ENCODE results near the gene SEZ6. TPM values are rescaled to one million over a fixed set of nuclear protein-coding genes. Genes with fewer than 3 reads are reported as not detected.

The SEZ6 gene
- total and polyA plus RNA-seq, 10 donors: 0.88 TPM; not detected in 9

DNA sequence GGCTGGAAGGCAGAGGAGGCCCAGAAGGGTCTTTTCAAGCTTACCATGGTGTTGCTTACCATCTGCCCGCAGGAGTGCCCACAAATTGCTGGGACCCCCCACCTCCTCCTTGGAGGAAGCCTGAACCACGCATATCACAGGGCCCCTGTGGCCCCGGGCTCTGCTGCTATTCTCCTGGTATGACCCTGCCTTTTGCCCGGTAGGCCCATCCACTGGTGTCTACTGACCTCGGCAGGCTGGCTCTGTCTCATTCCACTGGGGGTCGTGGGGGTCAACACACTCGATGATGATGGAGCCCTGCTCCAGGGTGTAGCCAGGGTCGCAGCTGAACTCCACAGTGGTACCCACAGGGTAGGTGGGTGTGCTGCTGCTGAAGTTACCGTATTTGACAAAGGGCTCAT is 46.4 kb downstream of the SEZ6 start:
- no peak for TF ChIP-seq POLR2A (IDR thresholded peaks at IDR 0.05)
- no peak for TF ChIP-seq POLR2AphosphoS5 (IDR thresholded peaks at IDR 0.05)
- TF ChIP-seq, protein P1, sequence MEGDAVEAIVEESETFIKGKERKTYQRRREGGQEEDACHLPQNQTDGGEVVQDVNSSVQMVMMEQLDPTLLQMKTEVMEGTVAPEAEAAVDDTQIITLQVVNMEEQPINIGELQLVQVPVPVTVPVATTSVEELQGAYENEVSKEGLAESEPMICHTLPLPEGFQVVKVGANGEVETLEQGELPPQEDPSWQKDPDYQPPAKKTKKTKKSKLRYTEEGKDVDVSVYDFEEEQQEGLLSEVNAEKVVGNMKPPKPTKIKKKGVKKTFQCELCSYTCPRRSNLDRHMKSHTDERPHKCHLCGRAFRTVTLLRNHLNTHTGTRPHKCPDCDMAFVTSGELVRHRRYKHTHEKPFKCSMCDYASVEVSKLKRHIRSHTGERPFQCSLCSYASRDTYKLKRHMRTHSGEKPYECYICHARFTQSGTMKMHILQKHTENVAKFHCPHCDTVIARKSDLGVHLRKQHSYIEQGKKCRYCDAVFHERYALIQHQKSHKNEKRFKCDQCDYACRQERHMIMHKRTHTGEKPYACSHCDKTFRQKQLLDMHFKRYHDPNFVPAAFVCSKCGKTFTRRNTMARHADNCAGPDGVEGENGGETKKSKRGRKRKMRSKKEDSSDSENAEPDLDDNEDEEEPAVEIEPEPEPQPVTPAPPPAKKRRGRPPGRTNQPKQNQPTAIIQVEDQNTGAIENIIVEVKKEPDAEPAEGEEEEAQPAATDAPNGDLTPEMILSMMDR (IDR thresholded peaks at IDR 0.05 in 8 of 11, conservative IDR thresholded peaks at IDR 0.05 in 3 of 11): no peak
- WGBS, 5 donors: 80 to 95% (median 89%) methylated on average over 4 to 9 of the region's 9 CpGs; no CpG with 5 or more reads in 1 of the 5 donors
- peak; percentile 59 for DNase-seq
- Histone ChIP-seq H3K27me3 (replicated peaks in 1 of 7) (peaks cover 0 to 31% (median 6%) of the 10 kb centered on the region in 7 donors), H3K9me3 (no peaks in the 10 kb centered on the region), H3K4me1 (no peaks in the 10 kb centered on the region), H3K4me3 (no peak overlapping the region), H3K27ac (no peak overlapping the region), H3K36me3 (no peaks in the 10 kb centered on the region)
- intact Hi-C loops (cut with DNase I; ENCODE audit: low total_unique reads): no loop called here

DNA sequence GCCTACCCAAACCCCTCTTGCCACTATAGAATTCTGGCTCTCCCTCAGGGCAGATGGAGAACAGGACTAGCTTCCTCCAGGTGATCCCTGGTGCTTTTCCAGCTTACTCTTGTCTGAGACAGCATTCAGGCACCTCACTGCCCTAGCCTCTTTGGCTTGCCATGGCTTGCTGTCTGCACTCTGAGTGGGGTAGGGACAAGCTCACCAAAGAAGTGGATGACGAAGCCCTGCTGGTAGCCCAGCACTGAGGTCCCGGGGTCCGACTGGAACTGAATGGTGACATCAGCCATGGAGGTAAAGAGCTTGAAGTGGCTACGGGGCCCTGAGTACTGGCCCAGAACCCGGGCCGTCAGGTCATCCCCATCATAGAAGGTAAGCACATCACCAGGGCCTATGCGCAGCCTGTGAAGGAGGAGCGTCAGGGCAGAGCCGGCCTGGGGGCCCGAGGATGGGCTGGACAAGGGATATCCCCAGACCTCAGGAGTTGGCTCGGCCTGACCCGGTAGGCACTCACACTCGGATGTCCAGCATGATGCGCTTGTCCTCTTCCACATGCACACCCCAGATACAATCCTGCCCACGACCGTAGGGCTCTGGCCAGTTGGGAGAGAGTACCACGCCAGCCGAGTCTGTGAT is 46.9 kb downstream of the SEZ6 start:
- no peak overlapping the region for H3K27ac ChIP-seq
- 90 to 97% (median 93%) methylated on average over 12 to 18 of the region's 18 CpGs for WGBS, 5 donors
- TF ChIP-seq POLR2A (IDR thresholded peaks at IDR 0.05) (no peak), POLR2AphosphoS5 (IDR thresholded peaks at IDR 0.05) (no peak)
- TF ChIP-seq, protein P1 (IDR thresholded peaks at IDR 0.05 in 8 of 11, conservative IDR thresholded peaks at IDR 0.05 in 3 of 11): no peak
- H3K4me1 ChIP-seq: peaks cover 0 to 2% (median 0%) of the 10 kb centered on the region in 6 donors
- no peaks in the 10 kb centered on the region for H3K9me3 ChIP-seq
- no peak overlapping the region for H3K4me3 ChIP-seq
- DNase-seq: no peak
- intact Hi-C loops (cut with DNase I; ENCODE audit: low total_unique reads): no loop called here
- H3K36me3 ChIP-seq: no peaks in the 10 kb centered on the region
- H3K27me3 ChIP-seq (replicated peaks in 1 of 7): peaks cover 0 to 25% (median 2%) of the 10 kb centered on the region in 7 donors

DNA sequence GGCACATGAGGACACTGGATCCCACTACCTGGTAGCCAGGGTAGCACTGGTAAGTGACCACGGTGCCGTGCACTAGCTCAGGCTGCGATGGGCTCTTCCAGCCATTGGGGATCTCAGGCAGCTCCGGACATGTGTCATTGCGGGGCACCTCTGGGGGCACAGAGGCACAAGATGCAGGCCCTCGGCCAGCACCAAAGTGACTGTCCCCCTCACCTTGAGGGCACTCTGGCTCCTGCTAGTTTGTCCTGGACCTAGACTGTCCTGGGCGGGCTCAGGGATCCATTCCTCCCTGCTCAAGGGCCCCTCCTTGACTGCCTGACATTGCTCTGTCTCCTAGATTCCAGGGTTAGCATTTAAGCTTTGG is 47.9 kb downstream of the SEZ6 start:
- Histone ChIP-seq H3K36me3 (no peaks in the 10 kb centered on the region), H3K27me3 (replicated peaks in 1 of 7) (peaks cover 0 to 16% (median 0%) of the 10 kb centered on the region in 7 donors), H3K27ac (no peak overlapping the region), H3K4me1 (peaks cover 5 to 11% (median 6%) of the 10 kb centered on the region in 6 donors), H3K9me3 (no peaks in the 10 kb centered on the region), H3K4me3 (no peak overlapping the region)
- intact Hi-C loops (cut with DNase I; ENCODE audit: low total_unique reads): no loop called here
- TF ChIP-seq POLR2AphosphoS5 (IDR thresholded peaks at IDR 0.05): no peak
- no peak for TF ChIP-seq POLR2A (IDR thresholded peaks at IDR 0.05)
- TF ChIP-seq, protein P1 (IDR thresholded peaks at IDR 0.05 in 8 of 11, conservative IDR thresholded peaks at IDR 0.05 in 3 of 11): no peak
- DNase-seq: no peak
- WGBS, 5 donors: 88 to 96% (median 95%) methylated on average over 3 to 7 of the region's 7 CpGs

DNA sequence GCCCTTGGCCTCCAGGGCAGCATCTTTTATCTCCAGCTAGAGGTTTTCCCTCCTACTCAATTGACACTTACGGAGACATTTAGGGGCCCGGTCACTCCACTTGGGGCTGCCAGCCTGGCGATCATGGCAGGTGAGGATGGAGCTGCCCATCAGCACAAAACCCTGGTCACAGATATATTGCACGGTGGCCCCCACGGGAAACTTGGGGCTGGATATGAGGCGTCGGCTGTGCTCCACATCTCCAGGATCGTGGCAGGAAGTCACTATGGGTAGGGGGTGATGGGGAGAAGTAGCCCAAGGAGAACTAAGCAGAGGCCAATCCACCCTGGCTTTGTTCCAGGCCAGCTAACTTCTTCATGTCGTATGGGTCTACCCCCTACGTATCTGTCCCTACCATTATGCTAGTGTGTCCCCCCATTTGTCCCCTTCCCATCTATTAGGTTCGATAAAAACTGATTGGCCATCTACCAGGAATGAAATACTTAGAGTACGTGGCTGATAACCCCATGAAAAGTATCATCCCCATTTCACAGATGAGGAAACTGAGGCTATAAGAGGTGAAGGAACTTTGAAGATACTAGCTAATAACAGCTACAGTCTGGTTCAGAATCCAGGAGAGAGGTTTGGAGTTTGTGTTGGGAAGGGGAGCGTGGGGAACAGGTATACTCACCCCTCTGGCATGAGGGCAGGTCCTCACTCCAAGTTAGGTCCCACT is 48.4 kb downstream of the SEZ6 start:
- DNase-seq: no peak
- TF ChIP-seq POLR2AphosphoS5 (IDR thresholded peaks at IDR 0.05): no peak
- TF ChIP-seq, protein P1 (IDR thresholded peaks at IDR 0.05 in 8 of 11, conservative IDR thresholded peaks at IDR 0.05 in 3 of 11): no peak
- TF ChIP-seq POLR2A (IDR thresholded peaks at IDR 0.05): no peak
- H3K4me3 ChIP-seq: no peak overlapping the region

More for the DNA sequence above, 48.4 kb downstream of the SEZ6 start:
- no peaks in the 10 kb centered on the region for H3K9me3 ChIP-seq
- H3K36me3 ChIP-seq: no peaks in the 10 kb centered on the region
- peaks cover 5 to 17% (median 12%) of the 10 kb centered on the region in 6 donors for H3K4me1 ChIP-seq
- no peak overlapping the region for H3K27ac ChIP-seq
- intact Hi-C loops (cut with DNase I; ENCODE audit: low total_unique reads): no loop called here
- 81 to 92% (median 88%) methylated on average over 13 of the region's 13 CpGs for WGBS, 5 donors
- peaks cover 0 to 10% (median 0%) of the 10 kb centered on the region in 7 donors for H3K27me3 ChIP-seq (replicated peaks in 1 of 7)

All from spleen (tissue), 11 donors.